ENCODE results near the gene BMI1.

The BMI1 gene

GRCh38 chr10:22338185-22338900 is 17.4 kb downstream of the BMI1 start:
- peaks cover 66 to 79% of the 10 kb centered on the region in 2 donors for H3K27me3 ChIP-seq (ENCODE audit: control insufficient read depth in 2 of 2, insufficient read depth in 2 of 2, low read length in 2 of 2)

GRCh38 chr10:22338931-22339330 is 18.0 kb downstream of the BMI1 start:
- Histone ChIP-seq H3K4me3 (ENCODE audit: low read length in 2 of 2) (no peak overlapping the region), H3K36me3 (ENCODE audit: control insufficient read depth in 2 of 2, insufficient read depth in 2 of 2, low read length in 2 of 2) (no peaks in the 10 kb centered on the region), H3K4me1 (ENCODE audit: control insufficient read depth in 2 of 2, insufficient read depth in 2 of 2, low read length in 2 of 2) (peaks cover 23 to 27% of the 10 kb centered on the region in 2 donors), H3K27me3 (ENCODE audit: control insufficient read depth in 2 of 2, insufficient read depth in 2 of 2, low read length in 2 of 2) (peaks cover 68 to 82% of the 10 kb centered on the region in 2 donors), H3K9me3 (ENCODE audit: control insufficient read depth in 2 of 2, low read length in 2 of 2) (no peaks in the 10 kb centered on the region), H3K9ac (ENCODE audit: low read depth in 1 of 2, low read length in 2 of 2) (no peak overlapping the region), H3K27ac (ENCODE audit: low read depth in 2 of 2, low read length in 2 of 2) (no peak overlapping the region)

More at GRCh38 chr10:22338185-22338900, 17.4 kb downstream of the BMI1 start:
- H3K27ac ChIP-seq (ENCODE audit: low read depth in 2 of 2, low read length in 2 of 2): no peak overlapping the region
- H3K9me3 ChIP-seq (ENCODE audit: control insufficient read depth in 2 of 2, low read length in 2 of 2): no peaks in the 10 kb centered on the region
- H3K4me3 ChIP-seq (ENCODE audit: low read length in 2 of 2): no peak overlapping the region
- H3K36me3 ChIP-seq (ENCODE audit: control insufficient read depth in 2 of 2, insufficient read depth in 2 of 2, low read length in 2 of 2): no peaks in the 10 kb centered on the region
- peaks cover 23 to 27% of the 10 kb centered on the region in 2 donors for H3K4me1 ChIP-seq (ENCODE audit: control insufficient read depth in 2 of 2, insufficient read depth in 2 of 2, low read length in 2 of 2)
- H3K9ac ChIP-seq (ENCODE audit: low read depth in 1 of 2, low read length in 2 of 2): no peak overlapping the region

GRCh38 chr10:22339761-22340328 is 18.9 kb downstream of the BMI1 start:
- no peaks in the 10 kb centered on the region for H3K9me3 ChIP-seq (ENCODE audit: control insufficient read depth in 2 of 2, low read length in 2 of 2)
- H3K9ac ChIP-seq (ENCODE audit: low read depth in 1 of 2, low read length in 2 of 2): peak overlapping the region; percentile 80 to 85
- no peaks in the 10 kb centered on the region for H3K36me3 ChIP-seq (ENCODE audit: control insufficient read depth in 2 of 2, insufficient read depth in 2 of 2, low read length in 2 of 2)
- peak overlapping the region; percentile 84 to 89 for H3K27ac ChIP-seq (ENCODE audit: low read depth in 2 of 2, low read length in 2 of 2)
- H3K4me3 ChIP-seq (ENCODE audit: low read length in 2 of 2): peak overlapping the region; percentile 72 to 78
- H3K27me3 ChIP-seq (ENCODE audit: control insufficient read depth in 2 of 2, insufficient read depth in 2 of 2, low read length in 2 of 2): peaks cover 71 to 82% of the 10 kb centered on the region in 2 donors
- peaks cover 20 to 27% of the 10 kb centered on the region in 2 donors for H3K4me1 ChIP-seq (ENCODE audit: control insufficient read depth in 2 of 2, insufficient read depth in 2 of 2, low read length in 2 of 2)

GRCh38 chr10:22340329-22341189 is 19.7 kb downstream of the BMI1 start:
- H3K36me3 ChIP-seq (ENCODE audit: control insufficient read depth in 2 of 2, insufficient read depth in 2 of 2, low read length in 2 of 2): no peaks in the 10 kb centered on the region
- H3K9ac ChIP-seq (ENCODE audit: low read depth in 1 of 2, low read length in 2 of 2): peak overlapping the region; percentile 80 to 85
- H3K9me3 ChIP-seq (ENCODE audit: control insufficient read depth in 2 of 2, low read length in 2 of 2): no peaks in the 10 kb centered on the region
- peak overlapping the region; percentile 72 to 78 for H3K4me3 ChIP-seq (ENCODE audit: low read length in 2 of 2)
- peaks cover 74 to 82% of the 10 kb centered on the region in 2 donors for H3K27me3 ChIP-seq (ENCODE audit: control insufficient read depth in 2 of 2, insufficient read depth in 2 of 2, low read length in 2 of 2)
- H3K27ac ChIP-seq (ENCODE audit: low read depth in 2 of 2, low read length in 2 of 2): peak overlapping the region; percentile 84 to 89
- peaks cover 16 to 19% of the 10 kb centered on the region in 2 donors for H3K4me1 ChIP-seq (ENCODE audit: control insufficient read depth in 2 of 2, insufficient read depth in 2 of 2, low read length in 2 of 2)

GRCh38 chr10:22341190-22341925 is 20.5 kb downstream of the BMI1 start:
- Histone ChIP-seq H3K4me3 (ENCODE audit: low read length in 2 of 2) (peak overlapping the region; percentile 71 to 72), H3K27ac (ENCODE audit: low read depth in 2 of 2, low read length in 2 of 2) (peak overlapping the region; percentile 84 to 89), H3K27me3 (ENCODE audit: control insufficient read depth in 2 of 2, insufficient read depth in 2 of 2, low read length in 2 of 2) (peaks cover 72 to 82% of the 10 kb centered on the region in 2 donors), H3K4me1 (ENCODE audit: control insufficient read depth in 2 of 2, insufficient read depth in 2 of 2, low read length in 2 of 2) (peaks cover 12 to 14% of the 10 kb centered on the region in 2 donors), H3K9ac (ENCODE audit: low read depth in 1 of 2, low read length in 2 of 2) (peak overlapping the region in 1 of 2 donors; percentile 85), H3K36me3 (ENCODE audit: control insufficient read depth in 2 of 2, insufficient read depth in 2 of 2, low read length in 2 of 2) (no peaks in the 10 kb centered on the region), H3K9me3 (ENCODE audit: control insufficient read depth in 2 of 2, low read length in 2 of 2) (no peaks in the 10 kb centered on the region)

GRCh38 chr10:22341926-22342196 is 21.0 kb downstream of the BMI1 start:
- Histone ChIP-seq H3K27ac (ENCODE audit: low read depth in 2 of 2, low read length in 2 of 2) (no peak overlapping the region), H3K9me3 (ENCODE audit: control insufficient read depth in 2 of 2, low read length in 2 of 2) (no peaks in the 10 kb centered on the region), H3K9ac (ENCODE audit: low read depth in 1 of 2, low read length in 2 of 2) (no peak overlapping the region), H3K4me1 (ENCODE audit: control insufficient read depth in 2 of 2, insufficient read depth in 2 of 2, low read length in 2 of 2) (peaks cover 9 to 12% of the 10 kb centered on the region in 2 donors), H3K4me3 (ENCODE audit: low read length in 2 of 2) (no peak overlapping the region), H3K36me3 (ENCODE audit: control insufficient read depth in 2 of 2, insufficient read depth in 2 of 2, low read length in 2 of 2) (no peaks in the 10 kb centered on the region), H3K27me3 (ENCODE audit: control insufficient read depth in 2 of 2, insufficient read depth in 2 of 2, low read length in 2 of 2) (peaks cover 68 to 77% of the 10 kb centered on the region in 2 donors)

DNA sequence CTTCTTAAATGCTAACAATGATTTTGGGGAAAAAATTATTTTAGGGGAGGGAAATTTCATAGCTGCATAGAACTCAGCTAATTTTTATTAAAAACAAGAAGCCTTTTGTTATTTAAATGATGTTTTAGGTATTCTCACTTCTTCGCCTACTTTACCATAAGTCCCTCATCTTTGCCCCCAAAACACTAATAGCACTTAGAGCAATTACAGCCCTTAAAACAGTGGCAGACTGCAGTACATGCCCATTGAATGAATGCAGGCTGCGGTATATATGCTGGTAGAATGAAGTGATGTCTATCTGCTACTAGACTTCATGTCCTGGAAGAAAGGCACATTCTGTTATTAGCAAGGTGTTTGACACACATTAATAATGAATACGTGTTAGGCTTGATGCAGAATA is 21.5 kb downstream of the BMI1 start:
- no peak overlapping the region for H3K9ac ChIP-seq (ENCODE audit: low read depth in 1 of 2, low read length in 2 of 2)
- H3K4me1 ChIP-seq (ENCODE audit: control insufficient read depth in 2 of 2, insufficient read depth in 2 of 2, low read length in 2 of 2): peaks cover 8 to 12% of the 10 kb centered on the region in 2 donors
- H3K27ac ChIP-seq (ENCODE audit: low read depth in 2 of 2, low read length in 2 of 2): no peak overlapping the region
- no peak overlapping the region for H3K4me3 ChIP-seq (ENCODE audit: low read length in 2 of 2)
- H3K27me3 ChIP-seq (ENCODE audit: control insufficient read depth in 2 of 2, insufficient read depth in 2 of 2, low read length in 2 of 2): peaks cover 67 to 72% of the 10 kb centered on the region in 2 donors
- H3K36me3 ChIP-seq (ENCODE audit: control insufficient read depth in 2 of 2, insufficient read depth in 2 of 2, low read length in 2 of 2): no peaks in the 10 kb centered on the region
- H3K9me3 ChIP-seq (ENCODE audit: control insufficient read depth in 2 of 2, low read length in 2 of 2): no peaks in the 10 kb centered on the region

- H3K4me3 ChIP-seq (ENCODE audit: low read length in 2 of 2): no peak overlapping the region
- H3K4me1 ChIP-seq (ENCODE audit: control insufficient read depth in 2 of 2, insufficient read depth in 2 of 2, low read length in 2 of 2): peaks cover 8 to 12% of the 10 kb centered on the region in 2 donors
- peaks cover 54 to 60% of the 10 kb centered on the region in 2 donors for H3K27me3 ChIP-seq (ENCODE audit: control insufficient read depth in 2 of 2, insufficient read depth in 2 of 2, low read length in 2 of 2)
- no peaks in the 10 kb centered on the region for H3K36me3 ChIP-seq (ENCODE audit: control insufficient read depth in 2 of 2, insufficient read depth in 2 of 2, low read length in 2 of 2)
- H3K9ac ChIP-seq (ENCODE audit: low read depth in 1 of 2, low read length in 2 of 2): no peak overlapping the region
- no peaks in the 10 kb centered on the region for H3K9me3 ChIP-seq (ENCODE audit: control insufficient read depth in 2 of 2, low read length in 2 of 2)
- H3K27ac ChIP-seq (ENCODE audit: low read depth in 2 of 2, low read length in 2 of 2): no peak overlapping the region
Observed at GRCh38 chr10:22343731-22344130, 22.8 kb downstream of the BMI1 start.

DNA sequence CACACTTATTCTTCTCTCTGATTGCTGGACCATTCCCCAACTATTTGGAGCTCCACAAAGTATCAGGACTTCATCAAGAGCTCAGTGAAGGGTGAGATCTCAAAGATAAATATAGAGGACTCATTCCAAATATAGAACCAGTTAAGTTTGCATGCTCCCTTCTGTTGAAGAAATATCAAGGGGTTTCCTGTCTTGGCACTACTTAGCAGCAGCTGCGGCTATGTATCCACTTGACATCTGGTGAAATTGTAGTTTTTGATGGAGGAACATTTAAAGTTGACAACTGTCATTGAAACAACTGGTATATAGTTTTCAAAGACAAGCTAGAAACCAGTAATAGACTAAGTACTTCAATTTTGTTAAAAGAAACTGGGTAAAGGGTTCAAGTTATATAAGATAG is 23.4 kb downstream of the BMI1 start:
- Histone ChIP-seq H3K27me3 (ENCODE audit: control insufficient read depth in 2 of 2, insufficient read depth in 2 of 2, low read length in 2 of 2) (peaks cover 49 to 54% of the 10 kb centered on the region in 2 donors), H3K9me3 (ENCODE audit: control insufficient read depth in 2 of 2, low read length in 2 of 2) (no peaks in the 10 kb centered on the region), H3K36me3 (ENCODE audit: control insufficient read depth in 2 of 2, insufficient read depth in 2 of 2, low read length in 2 of 2) (no peaks in the 10 kb centered on the region), H3K27ac (ENCODE audit: low read depth in 2 of 2, low read length in 2 of 2) (no peak overlapping the region), H3K4me3 (ENCODE audit: low read length in 2 of 2) (no peak overlapping the region), H3K4me1 (ENCODE audit: control insufficient read depth in 2 of 2, insufficient read depth in 2 of 2, low read length in 2 of 2) (peaks cover 8 to 12% of the 10 kb centered on the region in 2 donors), H3K9ac (ENCODE audit: low read depth in 1 of 2, low read length in 2 of 2) (no peak overlapping the region)

Data from mucosa of rectum (tissue), 2 donors.